ENCODE measurements around the gene CD244. TPM values are rescaled to one million over a fixed set of nuclear protein-coding genes. Genes with fewer than 3 reads are reported as not detected.

The CD244 gene
- polyA plus RNA-seq, 1 donor from 2014 or later, result 1.6 TPM

GRCh38 chr1:160841079-160841478, 21.6 kb downstream of the CD244 start:
- Mint-ChIP-seq H3K27ac (no peak overlapping the region), H3K4me3 (no peak overlapping the region), H3K36me3 (no peaks in the 10 kb centered on the region), H3K9me3 (peaks cover 0 to 3% (median 0%) of the 10 kb centered on the region in 3 donors), H3K27me3 (peaks cover 11% of the 10 kb centered on the region), H3K4me1 (peaks cover 10 to 29% (median 22%) of the 10 kb centered on the region in 3 donors)

- H3K4me3 Mint-ChIP-seq, result no peak overlapping the region
Observed at GRCh38 chr1:160839746-160840145, 22.9 kb downstream of the CD244 start.

GRCh38 chr1:160838888-160839287, 23.8 kb downstream of the CD244 start:
- Mint-ChIP-seq H3K27me3 (peaks cover 5% of the 10 kb centered on the region), H3K4me1 (peaks cover 22 to 34% (median 34%) of the 10 kb centered on the region in 3 donors), H3K27ac (peak overlapping the region; percentile 32 to 80 (median 44)), H3K4me3 (peak overlapping the region in 1 of 4 donors; percentile 74), H3K36me3 (no peaks in the 10 kb centered on the region), H3K9me3 (peaks cover 0 to under 1% (median 0%) of the 10 kb centered on the region in 3 donors)

More at GRCh38 chr1:160839746-160840145, 22.9 kb downstream of the CD244 start:
- Mint-ChIP-seq H3K36me3 (no peaks in the 10 kb centered on the region), H3K27me3 (peaks cover 5% of the 10 kb centered on the region), H3K4me1 (peaks cover 21 to 35% (median 31%) of the 10 kb centered on the region in 3 donors), H3K9me3 (peaks cover 0 to 3% (median 0%) of the 10 kb centered on the region in 3 donors), H3K27ac (peak overlapping the region in 1 of 3 donors; percentile 41)

- Mint-ChIP-seq H3K4me3 (peak overlapping the region in 2 of 4 donors; percentile 27 to 62), H3K27me3 (peaks cover 3% of the 10 kb centered on the region), H3K9me3 (no peaks in the 10 kb centered on the region), H3K27ac (peak overlapping the region; percentile 44 to 83 (median 80)), H3K4me1 (peaks cover 22 to 39% (median 34%) of the 10 kb centered on the region in 3 donors), H3K36me3 (no peaks in the 10 kb centered on the region)
Observed at GRCh38 chr1:160837558-160838205, 25.0 kb downstream of the CD244 start.

DNA sequence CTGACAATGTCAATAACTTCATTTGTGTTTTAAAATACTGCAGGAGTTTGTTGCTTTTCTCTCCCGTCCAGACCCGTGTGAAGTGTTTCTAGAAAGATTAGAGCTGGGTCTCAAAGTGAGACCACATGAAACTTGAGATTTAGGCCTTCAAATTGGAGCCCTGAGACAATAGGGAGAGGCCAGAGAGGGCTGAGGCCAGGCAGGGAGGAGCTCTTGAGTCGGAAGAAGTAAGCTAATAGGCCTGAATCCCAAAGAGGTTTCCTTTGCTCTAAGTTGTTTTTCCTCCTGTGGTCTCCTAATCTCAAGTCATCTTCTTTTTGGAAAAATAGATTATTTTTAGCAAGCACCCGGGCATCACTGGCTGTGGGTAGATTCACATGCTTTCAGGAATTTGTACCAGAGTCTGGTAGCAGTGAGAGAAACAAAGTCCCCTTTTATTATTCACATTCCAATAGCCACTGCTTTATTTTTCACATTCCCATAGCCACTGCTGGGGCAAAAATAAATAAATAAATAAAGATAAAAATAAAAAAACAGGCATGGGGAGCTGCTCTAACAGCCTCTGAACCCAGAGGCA, 25.6 kb downstream of the CD244 start:
- Mint-ChIP-seq H3K27me3 (peaks cover 1% of the 10 kb centered on the region), H3K4me3 (peak overlapping the region in 1 of 4 donors; percentile 84), H3K4me1 (peaks cover 22 to 39% (median 34%) of the 10 kb centered on the region in 3 donors), H3K36me3 (no peaks in the 10 kb centered on the region), H3K27ac (peak overlapping the region; percentile 71 to 88 (median 83)), H3K9me3 (no peaks in the 10 kb centered on the region)

- Mint-ChIP-seq H3K4me3 (peak overlapping the region in 1 of 4 donors; percentile 84), H3K27ac (peak overlapping the region; percentile 71 to 88 (median 83)), H3K27me3 (peaks cover 1% of the 10 kb centered on the region), H3K9me3 (no peaks in the 10 kb centered on the region), H3K4me1 (peaks cover 22 to 39% (median 34%) of the 10 kb centered on the region in 3 donors), H3K36me3 (no peaks in the 10 kb centered on the region)
Observed at GRCh38 chr1:160836561-160836960, 26.1 kb downstream of the CD244 start.

DNA sequence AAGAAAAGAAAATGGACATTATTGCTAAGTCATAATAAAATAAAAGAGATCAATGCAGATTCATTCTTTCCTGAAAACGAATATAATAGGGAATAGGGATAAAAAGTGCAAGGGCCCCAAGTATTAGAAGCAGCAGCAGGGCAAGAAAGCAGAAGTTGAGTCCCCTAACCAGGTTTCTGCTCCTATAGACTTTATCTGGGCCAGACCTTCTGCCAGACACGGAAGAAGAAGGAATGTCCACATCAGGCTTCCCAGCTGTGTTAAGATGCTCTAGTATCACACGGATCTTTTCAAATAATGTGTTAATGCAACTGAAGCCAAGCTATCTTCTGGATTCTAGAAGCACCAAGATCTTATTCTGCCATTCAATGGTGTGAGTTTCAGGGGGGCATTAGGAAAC, 26.9 kb downstream of the CD244 start:
- H3K9me3 Mint-ChIP-seq, result no peaks in the 10 kb centered on the region
- H3K36me3 Mint-ChIP-seq, result no peaks in the 10 kb centered on the region
- peak overlapping the region in 1 of 3 donors; percentile 83 for H3K27ac Mint-ChIP-seq
- peaks cover 1% of the 10 kb centered on the region for H3K27me3 Mint-ChIP-seq
- H3K4me1 Mint-ChIP-seq, result peaks cover 22 to 40% (median 34%) of the 10 kb centered on the region in 3 donors
- H3K4me3 Mint-ChIP-seq, result peak overlapping the region in 1 of 4 donors; percentile 84

DNA sequence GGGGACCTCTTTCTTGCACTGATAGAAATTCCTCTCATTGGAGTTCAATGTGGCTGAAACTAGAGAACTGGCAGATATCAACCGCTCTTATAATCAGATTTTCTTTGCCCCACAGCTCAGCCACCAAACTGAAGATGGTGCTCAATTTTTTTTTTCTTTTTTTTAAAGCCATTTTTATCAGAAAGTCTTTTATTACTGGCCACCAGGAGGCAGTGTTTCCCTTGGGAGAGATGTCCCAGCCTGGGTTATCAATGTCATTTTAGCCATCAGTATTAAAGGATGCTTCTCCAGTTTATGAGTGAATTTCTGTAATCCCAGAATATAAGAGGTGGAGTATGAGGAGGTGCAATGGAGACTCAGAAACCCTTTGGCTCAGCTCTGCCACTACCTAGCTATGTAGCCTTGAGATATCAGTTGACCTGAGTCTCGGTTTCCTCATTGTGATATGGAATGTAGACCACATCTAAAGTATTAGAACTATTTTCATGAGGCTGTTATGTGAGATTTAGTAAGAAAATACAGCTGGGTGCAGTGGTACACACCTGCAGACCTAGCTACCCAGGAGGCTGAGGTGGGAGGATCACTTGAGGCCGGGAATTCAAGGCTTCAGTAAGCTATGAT, 27.6 kb downstream of the CD244 start:
- Mint-ChIP-seq H3K4me3 (peak overlapping the region in 1 of 4 donors; percentile 69), H3K27me3 (peaks cover 1% of the 10 kb centered on the region), H3K27ac (peak overlapping the region in 2 of 3 donors; percentile 49 to 73), H3K36me3 (no peaks in the 10 kb centered on the region), H3K4me1 (peaks cover 22 to 44% (median 39%) of the 10 kb centered on the region in 3 donors), H3K9me3 (no peaks in the 10 kb centered on the region)

- Mint-ChIP-seq H3K27ac (peak overlapping the region; percentile 31 to 88 (median 49)), H3K27me3 (peaks cover 1% of the 10 kb centered on the region), H3K9me3 (no peaks in the 10 kb centered on the region), H3K4me3 (no peak overlapping the region), H3K36me3 (peaks cover 3% of the 10 kb centered on the region), H3K4me1 (peaks cover 8 to 17% (median 10%) of the 10 kb centered on the region in 3 donors)
Observed at GRCh38 chr1:160830321-160831153, 32.1 kb downstream of the CD244 start.

DNA sequence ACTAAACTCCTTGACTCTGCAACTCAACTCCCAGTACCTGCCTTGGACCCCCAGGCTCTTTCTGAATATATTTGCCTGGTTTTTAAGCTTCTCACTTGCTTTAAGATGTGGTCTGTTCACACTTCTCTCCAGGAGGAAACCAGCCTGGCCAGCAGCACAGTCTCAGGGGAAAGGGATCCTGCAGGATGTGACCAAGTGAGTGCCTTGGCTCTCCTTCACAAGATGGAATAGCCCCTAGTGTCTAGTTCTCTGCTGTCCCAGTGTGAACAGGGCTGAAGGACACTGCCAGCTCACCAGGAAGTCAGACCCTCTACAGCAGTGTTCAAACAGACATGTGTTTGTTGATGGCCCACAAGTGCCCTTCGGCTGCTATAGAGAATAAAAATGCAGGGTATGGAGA, 32.9 kb downstream of the CD244 start:
- H3K9me3 Mint-ChIP-seq, result no peaks in the 10 kb centered on the region
- no peaks in the 10 kb centered on the region for H3K27me3 Mint-ChIP-seq
- H3K36me3 Mint-ChIP-seq, result peaks cover 3% of the 10 kb centered on the region

DNA sequence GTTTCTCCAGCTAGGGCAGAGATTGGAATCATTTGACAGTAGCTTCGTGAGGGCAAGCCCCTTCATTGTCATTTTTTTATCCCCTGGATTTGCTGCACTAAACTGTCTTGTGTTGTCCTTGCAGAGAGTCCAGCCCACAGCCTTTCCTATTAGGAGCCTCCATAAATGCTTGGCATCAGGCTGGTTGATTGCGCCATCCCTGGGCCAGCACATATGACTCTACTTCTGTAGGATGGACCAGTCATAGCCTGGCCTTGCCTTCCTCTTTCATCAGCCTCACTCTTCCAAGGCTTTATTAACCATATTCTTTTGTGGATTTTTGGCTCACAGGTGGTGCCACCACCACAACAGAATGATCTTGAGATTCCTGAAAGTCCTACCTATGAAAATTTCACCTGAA, 35.3 kb downstream of the CD244 start:
- peaks cover 7% of the 10 kb centered on the region for H3K36me3 Mint-ChIP-seq
- H3K4me3 Mint-ChIP-seq, result peak overlapping the region in 1 of 4 donors; percentile 33
- peaks cover 0 to 5% (median 5%) of the 10 kb centered on the region in 3 donors for H3K4me1 Mint-ChIP-seq
- H3K27ac Mint-ChIP-seq, result peak overlapping the region in 2 of 3 donors; percentile 33 to 92
- H3K27me3 Mint-ChIP-seq, result no peaks in the 10 kb centered on the region
- no peaks in the 10 kb centered on the region for H3K9me3 Mint-ChIP-seq

More for the DNA sequence above, 32.9 kb downstream of the CD244 start:
- Mint-ChIP-seq H3K27ac (peak overlapping the region; percentile 41 to 88 (median 65)), H3K4me3 (no peak overlapping the region), H3K4me1 (peaks cover 2 to 14% (median 5%) of the 10 kb centered on the region in 3 donors)

- peak overlapping the region in 1 of 4 donors; percentile 21 for H3K4me3 Mint-ChIP-seq
- H3K27me3 Mint-ChIP-seq, result no peaks in the 10 kb centered on the region
- peaks cover 7% of the 10 kb centered on the region for H3K36me3 Mint-ChIP-seq
- H3K4me1 Mint-ChIP-seq, result peaks cover 0 to 6% (median 5%) of the 10 kb centered on the region in 3 donors
- H3K27ac Mint-ChIP-seq, result peak overlapping the region in 2 of 3 donors; percentile 33 to 92
- no peaks in the 10 kb centered on the region for H3K9me3 Mint-ChIP-seq
Observed at GRCh38 chr1:160826546-160826945, 36.1 kb downstream of the CD244 start.

DNA sequence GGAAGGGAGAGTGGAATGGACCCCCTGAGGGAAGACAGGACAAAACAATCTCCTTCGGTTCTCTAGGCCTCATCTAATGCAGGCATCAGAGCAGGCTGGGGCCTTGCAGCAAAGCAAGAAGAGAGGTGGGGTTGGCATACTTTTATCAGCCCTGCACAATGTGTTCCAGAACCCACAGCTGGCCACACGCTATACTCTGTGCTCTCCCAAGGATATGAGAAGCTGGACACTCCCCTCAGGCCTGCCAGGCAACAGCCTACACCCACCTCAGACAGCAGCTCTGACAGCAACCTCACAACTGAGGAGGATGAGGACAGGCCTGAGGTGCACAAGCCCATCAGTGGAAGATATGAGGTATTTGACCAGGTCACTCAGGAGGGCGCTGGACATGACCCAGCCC, 39.4 kb downstream of the CD244 start:
- Mint-ChIP-seq H3K27ac (peak overlapping the region in 1 of 3 donors; percentile 76), H3K9me3 (no peaks in the 10 kb centered on the region), H3K4me3 (no peak overlapping the region), H3K4me1 (peaks cover 0 to 6% (median 0%) of the 10 kb centered on the region in 3 donors), H3K27me3 (no peaks in the 10 kb centered on the region), H3K36me3 (peaks cover 15% of the 10 kb centered on the region)

GRCh38 chr1:160821627-160822026, 41.1 kb downstream of the CD244 start:
- H3K4me3 Mint-ChIP-seq, result no peak overlapping the region
- H3K36me3 Mint-ChIP-seq, result peaks cover 12% of the 10 kb centered on the region
- peaks cover 0 to 6% (median 0%) of the 10 kb centered on the region in 3 donors for H3K4me1 Mint-ChIP-seq
- H3K27me3 Mint-ChIP-seq, result no peaks in the 10 kb centered on the region
- H3K9me3 Mint-ChIP-seq, result no peaks in the 10 kb centered on the region
- peak overlapping the region; percentile 0 to 62 (median 61) for H3K27ac Mint-ChIP-seq
